ENCODE data around the gene ZNF646.

DNA sequence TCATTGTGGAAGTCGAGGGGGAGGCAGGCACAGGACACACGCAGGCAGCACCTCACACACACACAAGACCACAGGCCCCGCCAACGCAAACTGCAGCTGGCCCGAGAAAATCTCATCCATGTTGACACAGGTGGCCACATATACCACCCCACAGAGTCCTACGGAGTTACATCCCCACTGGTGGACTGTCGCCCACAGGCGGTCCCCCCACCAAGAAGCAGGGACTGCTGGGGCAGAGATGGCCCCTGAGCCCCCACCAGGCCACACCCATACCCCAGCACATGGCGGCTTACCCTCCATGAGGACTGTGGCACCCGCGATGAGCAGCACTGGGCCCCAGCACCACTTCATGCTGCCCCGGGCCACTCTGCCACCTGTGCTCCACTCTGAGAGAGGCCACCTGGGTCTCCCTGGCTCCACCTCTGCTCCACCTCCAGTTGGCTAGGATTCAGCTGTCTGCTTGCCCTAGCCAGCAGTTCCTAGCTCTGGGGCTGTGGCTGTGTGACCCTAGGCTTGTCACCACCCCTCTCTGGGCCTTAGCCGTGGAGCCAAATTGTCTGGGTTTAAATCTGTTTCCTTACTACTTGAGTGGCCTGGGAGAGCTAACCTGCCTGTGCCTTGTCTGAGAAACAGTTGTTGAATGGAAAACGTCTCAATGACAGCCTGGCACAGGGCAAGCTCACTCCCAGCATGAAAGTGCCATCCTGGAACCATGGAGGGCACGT is 14.4 kb downstream of the ZNF646 start, which contains the start of gene PRSS53:
- TF ChIP-seq, protein P1, sequence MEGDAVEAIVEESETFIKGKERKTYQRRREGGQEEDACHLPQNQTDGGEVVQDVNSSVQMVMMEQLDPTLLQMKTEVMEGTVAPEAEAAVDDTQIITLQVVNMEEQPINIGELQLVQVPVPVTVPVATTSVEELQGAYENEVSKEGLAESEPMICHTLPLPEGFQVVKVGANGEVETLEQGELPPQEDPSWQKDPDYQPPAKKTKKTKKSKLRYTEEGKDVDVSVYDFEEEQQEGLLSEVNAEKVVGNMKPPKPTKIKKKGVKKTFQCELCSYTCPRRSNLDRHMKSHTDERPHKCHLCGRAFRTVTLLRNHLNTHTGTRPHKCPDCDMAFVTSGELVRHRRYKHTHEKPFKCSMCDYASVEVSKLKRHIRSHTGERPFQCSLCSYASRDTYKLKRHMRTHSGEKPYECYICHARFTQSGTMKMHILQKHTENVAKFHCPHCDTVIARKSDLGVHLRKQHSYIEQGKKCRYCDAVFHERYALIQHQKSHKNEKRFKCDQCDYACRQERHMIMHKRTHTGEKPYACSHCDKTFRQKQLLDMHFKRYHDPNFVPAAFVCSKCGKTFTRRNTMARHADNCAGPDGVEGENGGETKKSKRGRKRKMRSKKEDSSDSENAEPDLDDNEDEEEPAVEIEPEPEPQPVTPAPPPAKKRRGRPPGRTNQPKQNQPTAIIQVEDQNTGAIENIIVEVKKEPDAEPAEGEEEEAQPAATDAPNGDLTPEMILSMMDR (IDR thresholded peaks at IDR 0.05; ENCODE audit: poor library complexity): no peak
- TF ChIP-seq EZH2phosphoT487 (IDR thresholded peaks at IDR 0.05; ENCODE audit: low read depth, severe bottlenecking, unreplicated experiment): no peak
